WTC11 (cell line): ENCODE measurements around the gene PCDH10. TPM values are rescaled to one million over a fixed set of nuclear protein-coding genes. Genes with fewer than 3 reads are reported as not detected.
A peak's percentile ranks its signal among the peaks of the same experiment; 100 is the strongest.

ENCODE experiments used
- CBFB ChIP-seq: sonication (generic); formaldehyde crosslinking; IDR thresholded peaks from 2 replicates; pipeline ENCODE4 v1.8.1; 2022; ENCODE audit warnings: mild to moderate bottlenecking, low read depth, missing genetic modification reagents
- CREB1 ChIP-seq: sonication (generic); formaldehyde crosslinking; IDR thresholded peaks from 2 replicates; pipeline ENCODE4 v1.8.0; 2023; ENCODE audit warnings: mild to moderate bottlenecking, missing genetic modification reagents
- CREM ChIP-seq: sonication (generic); formaldehyde crosslinking; IDR thresholded peaks from 2 replicates; pipeline ENCODE4 v1.8.1; 2022; ENCODE audit warnings: mild to moderate bottlenecking, missing genetic modification reagents, moderate library complexity
- GABPB1 ChIP-seq: sonication (generic); formaldehyde crosslinking; IDR thresholded peaks from 2 replicates; pipeline ENCODE4 v1.8.1; 2023; ENCODE audit warnings: mild to moderate bottlenecking, missing genetic modification reagents
- GRHL2 ChIP-seq: fragments of 250-450 bp; sonication (Bioruptor Pico); IDR thresholded peaks from 2 replicates; pipeline ENCODE4 v1.8.0; 2022; ENCODE audit warnings: mild to moderate bottlenecking, moderate library complexity; ENCODE audit not compliant: insufficient replicate concordance, severe bottlenecking
- IRF2 ChIP-seq: sonication (generic); formaldehyde crosslinking; IDR thresholded peaks from 2 replicates; pipeline ENCODE4 v1.8.0; 2022; ENCODE audit warnings: low read depth, missing genetic modification reagents, borderline replicate concordance
- MYBL2 ChIP-seq: sonication (generic); formaldehyde crosslinking; IDR thresholded peaks from 2 replicates; pipeline ENCODE4 v1.8.1; 2023; ENCODE audit warnings: mild to moderate bottlenecking, moderate library complexity, missing genetic modification reagents
- OVOL2 ChIP-seq: fragments of 250-450 bp; sonication (Bioruptor Pico); IDR thresholded peaks from 2 replicates; pipeline ENCODE4 v1.9.0; 2021; ENCODE audit warnings: mild to moderate bottlenecking, borderline replicate concordance
- RELA ChIP-seq: sonication (generic); formaldehyde crosslinking; IDR thresholded peaks from 2 replicates; pipeline ENCODE4 v1.8.1; 2022; ENCODE audit warnings: missing genetic modification reagents, mild to moderate bottlenecking, borderline replicate concordance
- RORB ChIP-seq: fragments of 250-450 bp; sonication (Bioruptor Pico); IDR thresholded peaks from 2 replicates; pipeline ENCODE4 v1.9.0; 2021; ENCODE audit warnings: mild to moderate bottlenecking
- SP1 ChIP-seq: sonication (generic); formaldehyde crosslinking; conservative IDR thresholded peaks from 2 replicates; pipeline ENCODE4 v1.8.1; 2022; ENCODE audit warnings: missing genetic modification reagents
- ZNF263 ChIP-seq: sonication (generic); formaldehyde crosslinking; IDR thresholded peaks from 2 replicates; pipeline ENCODE4 v1.8.1; 2022; ENCODE audit warnings: low read depth, mild to moderate bottlenecking, moderate library complexity, missing genetic modification reagents
- ZNF317 ChIP-seq: sonication (generic); formaldehyde crosslinking; IDR thresholded peaks from 2 replicates; pipeline ENCODE4 v1.8.1; 2023; ENCODE audit warnings: low read depth, mild to moderate bottlenecking, moderate library complexity, missing genetic modification reagents, borderline replicate concordance
- total RNA-seq: library from RNA; stranded (reverse); gene quantifications from 3 replicates; pipeline ENCODE4 v1.2.3, GENCODE V29; 2021
- TF ChIP-seq, protein P1 (sequence below): sonication (generic); formaldehyde crosslinking; IDR thresholded peaks from 2 replicates; pipeline ENCODE4 v1.8.1; 2022; ENCODE audit warnings: mild to moderate bottlenecking, missing genetic modification reagents, moderate library complexity, borderline replicate concordance
- TF ChIP-seq, protein P2 (sequence below): sonication (generic); formaldehyde crosslinking; IDR thresholded peaks from 2 replicates; pipeline ENCODE4 v1.8.1; 2022; ENCODE audit warnings: low read depth, mild to moderate bottlenecking, moderate library complexity, missing genetic modification reagents, borderline replicate concordance
- TF ChIP-seq, protein P3 (sequence below): sonication (generic); formaldehyde crosslinking; IDR thresholded peaks from 2 replicates; pipeline ENCODE4 v1.8.0; 2023; ENCODE audit warnings: missing genetic modification reagents
- TF ChIP-seq, protein P4 (sequence below): fragments of 250-450 bp; sonication (Bioruptor Pico); conservative IDR thresholded peaks from 2 replicates; pipeline ENCODE4 v1.9.0; 2021; ENCODE audit warnings: mild to moderate bottlenecking
- TF ChIP-seq, protein P5 (sequence below): sonication (generic); formaldehyde crosslinking; IDR thresholded peaks from 2 replicates; pipeline ENCODE4 v1.8.1; 2023; ENCODE audit warnings: mild to moderate bottlenecking, missing genetic modification reagents, borderline replicate concordance
- TF ChIP-seq, protein P6 (sequence below): sonication (generic); formaldehyde crosslinking; IDR thresholded peaks from 2 replicates; pipeline ENCODE4 v1.8.0; 2022; ENCODE audit warnings: missing genetic modification reagents
- TF ChIP-seq, protein P7 (sequence below): sonication (generic); formaldehyde crosslinking; IDR thresholded peaks from 2 replicates; pipeline ENCODE4 v1.8.0; 2023; ENCODE audit warnings: missing genetic modification reagents, mild to moderate bottlenecking, borderline replicate concordance

PCDH10 gene
- total RNA-seq, 1 experiment from 2014 or later, result 7.8 TPM

DNA sequence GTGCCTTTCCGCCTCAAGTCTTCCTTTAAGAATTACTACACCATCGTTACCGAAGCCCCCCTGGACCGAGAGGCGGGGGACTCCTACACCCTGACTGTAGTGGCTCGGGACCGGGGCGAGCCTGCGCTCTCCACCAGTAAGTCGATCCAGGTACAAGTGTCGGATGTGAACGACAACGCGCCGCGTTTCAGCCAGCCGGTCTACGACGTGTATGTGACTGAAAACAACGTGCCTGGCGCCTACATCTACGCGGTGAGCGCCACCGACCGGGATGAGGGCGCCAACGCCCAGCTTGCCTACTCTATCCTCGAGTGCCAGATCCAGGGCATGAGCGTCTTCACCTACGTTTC, 2.2 kb downstream of the PCDH10 start (continued):
- TF ChIP-seq GRHL2 (CRISPR knock-in tag), result no peak
- TF ChIP-seq GABPB1, result no peak
- TF ChIP-seq IRF2 (CRISPR knock-in tag), result no peak
- no peak for TF ChIP-seq OVOL2 (CRISPR knock-in tag)
- TF ChIP-seq, protein P1, sequence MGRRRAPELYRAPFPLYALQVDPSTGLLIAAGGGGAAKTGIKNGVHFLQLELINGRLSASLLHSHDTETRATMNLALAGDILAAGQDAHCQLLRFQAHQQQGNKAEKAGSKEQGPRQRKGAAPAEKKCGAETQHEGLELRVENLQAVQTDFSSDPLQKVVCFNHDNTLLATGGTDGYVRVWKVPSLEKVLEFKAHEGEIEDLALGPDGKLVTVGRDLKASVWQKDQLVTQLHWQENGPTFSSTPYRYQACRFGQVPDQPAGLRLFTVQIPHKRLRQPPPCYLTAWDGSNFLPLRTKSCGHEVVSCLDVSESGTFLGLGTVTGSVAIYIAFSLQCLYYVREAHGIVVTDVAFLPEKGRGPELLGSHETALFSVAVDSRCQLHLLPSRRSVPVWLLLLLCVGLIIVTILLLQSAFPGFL, result no peak
- TF ChIP-seq SP1, result no peak
- TF ChIP-seq, protein P2, sequence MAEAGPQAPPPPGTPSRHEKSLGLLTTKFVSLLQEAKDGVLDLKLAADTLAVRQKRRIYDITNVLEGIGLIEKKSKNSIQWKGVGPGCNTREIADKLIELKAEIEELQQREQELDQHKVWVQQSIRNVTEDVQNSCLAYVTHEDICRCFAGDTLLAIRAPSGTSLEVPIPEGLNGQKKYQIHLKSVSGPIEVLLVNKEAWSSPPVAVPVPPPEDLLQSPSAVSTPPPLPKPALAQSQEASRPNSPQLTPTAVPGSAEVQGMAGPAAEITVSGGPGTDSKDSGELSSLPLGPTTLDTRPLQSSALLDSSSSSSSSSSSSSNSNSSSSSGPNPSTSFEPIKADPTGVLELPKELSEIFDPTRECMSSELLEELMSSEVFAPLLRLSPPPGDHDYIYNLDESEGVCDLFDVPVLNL (CRISPR knock-in tag), result no peak
- no peak for TF ChIP-seq CREB1
- TF ChIP-seq, protein P3, sequence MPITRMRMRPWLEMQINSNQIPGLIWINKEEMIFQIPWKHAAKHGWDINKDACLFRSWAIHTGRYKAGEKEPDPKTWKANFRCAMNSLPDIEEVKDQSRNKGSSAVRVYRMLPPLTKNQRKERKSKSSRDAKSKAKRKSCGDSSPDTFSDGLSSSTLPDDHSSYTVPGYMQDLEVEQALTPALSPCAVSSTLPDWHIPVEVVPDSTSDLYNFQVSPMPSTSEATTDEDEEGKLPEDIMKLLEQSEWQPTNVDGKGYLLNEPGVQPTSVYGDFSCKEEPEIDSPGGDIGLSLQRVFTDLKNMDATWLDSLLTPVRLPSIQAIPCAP (CRISPR knock-in tag), result no peak
- TF ChIP-seq RELA, result no peak
- TF ChIP-seq, protein P4, sequence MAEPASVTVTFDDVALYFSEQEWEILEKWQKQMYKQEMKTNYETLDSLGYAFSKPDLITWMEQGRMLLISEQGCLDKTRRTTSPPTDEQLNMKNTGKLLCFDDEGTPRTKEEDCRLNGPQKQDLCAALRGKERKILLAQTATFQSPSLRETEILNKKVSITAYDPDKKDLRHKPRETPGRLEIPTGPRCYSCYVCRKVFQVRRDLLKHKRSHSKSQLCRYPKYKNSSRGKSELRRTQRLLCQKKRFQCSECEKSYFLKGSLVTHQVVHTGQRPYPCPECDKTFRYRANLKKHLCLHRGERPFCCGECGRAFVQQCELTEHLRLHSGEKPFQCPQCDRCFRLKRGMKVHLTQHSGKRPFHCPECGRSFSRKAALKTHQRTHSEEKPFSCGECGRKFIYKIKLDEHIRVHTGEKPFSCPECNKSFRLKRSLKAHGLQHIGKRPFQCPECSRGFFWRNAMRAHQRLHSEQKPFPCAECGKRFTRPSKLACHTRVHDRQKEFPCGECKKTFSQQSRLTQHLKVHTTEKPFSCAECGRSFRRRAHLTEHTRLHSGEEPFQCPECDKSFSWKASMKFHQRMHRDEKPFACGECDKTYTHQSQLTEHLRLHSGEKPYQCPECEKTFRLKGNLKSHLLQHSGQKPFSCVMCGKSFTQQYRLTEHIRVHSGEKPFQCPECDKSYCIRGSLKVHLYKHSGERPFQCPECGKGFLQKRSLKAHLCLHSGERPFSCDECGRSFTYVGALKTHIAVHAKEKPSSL (CRISPR knock-in tag), result no peak
- TF ChIP-seq, protein P5, sequence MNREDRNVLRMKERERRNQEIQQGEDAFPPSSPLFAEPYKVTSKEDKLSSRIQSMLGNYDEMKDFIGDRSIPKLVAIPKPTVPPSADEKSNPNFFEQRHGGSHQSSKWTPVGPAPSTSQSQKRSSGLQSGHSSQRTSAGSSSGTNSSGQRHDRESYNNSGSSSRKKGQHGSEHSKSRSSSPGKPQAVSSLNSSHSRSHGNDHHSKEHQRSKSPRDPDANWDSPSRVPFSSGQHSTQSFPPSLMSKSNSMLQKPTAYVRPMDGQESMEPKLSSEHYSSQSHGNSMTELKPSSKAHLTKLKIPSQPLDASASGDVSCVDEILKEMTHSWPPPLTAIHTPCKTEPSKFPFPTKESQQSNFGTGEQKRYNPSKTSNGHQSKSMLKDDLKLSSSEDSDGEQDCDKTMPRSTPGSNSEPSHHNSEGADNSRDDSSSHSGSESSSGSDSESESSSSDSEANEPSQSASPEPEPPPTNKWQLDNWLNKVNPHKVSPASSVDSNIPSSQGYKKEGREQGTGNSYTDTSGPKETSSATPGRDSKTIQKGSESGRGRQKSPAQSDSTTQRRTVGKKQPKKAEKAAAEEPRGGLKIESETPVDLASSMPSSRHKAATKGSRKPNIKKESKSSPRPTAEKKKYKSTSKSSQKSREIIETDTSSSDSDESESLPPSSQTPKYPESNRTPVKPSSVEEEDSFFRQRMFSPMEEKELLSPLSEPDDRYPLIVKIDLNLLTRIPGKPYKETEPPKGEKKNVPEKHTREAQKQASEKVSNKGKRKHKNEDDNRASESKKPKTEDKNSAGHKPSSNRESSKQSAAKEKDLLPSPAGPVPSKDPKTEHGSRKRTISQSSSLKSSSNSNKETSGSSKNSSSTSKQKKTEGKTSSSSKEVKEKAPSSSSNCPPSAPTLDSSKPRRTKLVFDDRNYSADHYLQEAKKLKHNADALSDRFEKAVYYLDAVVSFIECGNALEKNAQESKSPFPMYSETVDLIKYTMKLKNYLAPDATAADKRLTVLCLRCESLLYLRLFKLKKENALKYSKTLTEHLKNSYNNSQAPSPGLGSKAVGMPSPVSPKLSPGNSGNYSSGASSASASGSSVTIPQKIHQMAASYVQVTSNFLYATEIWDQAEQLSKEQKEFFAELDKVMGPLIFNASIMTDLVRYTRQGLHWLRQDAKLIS (CRISPR knock-in tag), result no peak
- TF ChIP-seq, protein P6, sequence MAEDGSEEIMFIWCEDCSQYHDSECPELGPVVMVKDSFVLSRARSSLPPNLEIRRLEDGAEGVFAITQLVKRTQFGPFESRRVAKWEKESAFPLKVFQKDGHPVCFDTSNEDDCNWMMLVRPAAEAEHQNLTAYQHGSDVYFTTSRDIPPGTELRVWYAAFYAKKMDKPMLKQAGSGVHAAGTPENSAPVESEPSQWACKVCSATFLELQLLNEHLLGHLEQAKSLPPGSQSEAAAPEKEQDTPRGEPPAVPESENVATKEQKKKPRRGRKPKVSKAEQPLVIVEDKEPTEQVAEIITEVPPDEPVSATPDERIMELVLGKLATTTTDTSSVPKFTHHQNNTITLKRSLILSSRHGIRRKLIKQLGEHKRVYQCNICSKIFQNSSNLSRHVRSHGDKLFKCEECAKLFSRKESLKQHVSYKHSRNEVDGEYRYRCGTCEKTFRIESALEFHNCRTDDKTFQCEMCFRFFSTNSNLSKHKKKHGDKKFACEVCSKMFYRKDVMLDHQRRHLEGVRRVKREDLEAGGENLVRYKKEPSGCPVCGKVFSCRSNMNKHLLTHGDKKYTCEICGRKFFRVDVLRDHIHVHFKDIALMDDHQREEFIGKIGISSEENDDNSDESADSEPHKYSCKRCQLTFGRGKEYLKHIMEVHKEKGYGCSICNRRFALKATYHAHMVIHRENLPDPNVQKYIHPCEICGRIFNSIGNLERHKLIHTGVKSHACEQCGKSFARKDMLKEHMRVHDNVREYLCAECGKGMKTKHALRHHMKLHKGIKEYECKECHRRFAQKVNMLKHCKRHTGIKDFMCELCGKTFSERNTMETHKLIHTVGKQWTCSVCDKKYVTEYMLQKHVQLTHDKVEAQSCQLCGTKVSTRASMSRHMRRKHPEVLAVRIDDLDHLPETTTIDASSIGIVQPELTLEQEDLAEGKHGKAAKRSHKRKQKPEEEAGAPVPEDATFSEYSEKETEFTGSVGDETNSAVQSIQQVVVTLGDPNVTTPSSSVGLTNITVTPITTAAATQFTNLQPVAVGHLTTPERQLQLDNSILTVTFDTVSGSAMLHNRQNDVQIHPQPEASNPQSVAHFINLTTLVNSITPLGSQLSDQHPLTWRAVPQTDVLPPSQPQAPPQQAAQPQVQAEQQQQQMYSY (CRISPR knock-in tag), result no peak
- no peak for TF ChIP-seq ZNF263 (CRISPR knock-in tag)
- TF ChIP-seq CBFB (CRISPR knock-in tag), result no peak
- TF ChIP-seq MYBL2 (CRISPR knock-in tag), result no peak
- TF ChIP-seq, protein P7, sequence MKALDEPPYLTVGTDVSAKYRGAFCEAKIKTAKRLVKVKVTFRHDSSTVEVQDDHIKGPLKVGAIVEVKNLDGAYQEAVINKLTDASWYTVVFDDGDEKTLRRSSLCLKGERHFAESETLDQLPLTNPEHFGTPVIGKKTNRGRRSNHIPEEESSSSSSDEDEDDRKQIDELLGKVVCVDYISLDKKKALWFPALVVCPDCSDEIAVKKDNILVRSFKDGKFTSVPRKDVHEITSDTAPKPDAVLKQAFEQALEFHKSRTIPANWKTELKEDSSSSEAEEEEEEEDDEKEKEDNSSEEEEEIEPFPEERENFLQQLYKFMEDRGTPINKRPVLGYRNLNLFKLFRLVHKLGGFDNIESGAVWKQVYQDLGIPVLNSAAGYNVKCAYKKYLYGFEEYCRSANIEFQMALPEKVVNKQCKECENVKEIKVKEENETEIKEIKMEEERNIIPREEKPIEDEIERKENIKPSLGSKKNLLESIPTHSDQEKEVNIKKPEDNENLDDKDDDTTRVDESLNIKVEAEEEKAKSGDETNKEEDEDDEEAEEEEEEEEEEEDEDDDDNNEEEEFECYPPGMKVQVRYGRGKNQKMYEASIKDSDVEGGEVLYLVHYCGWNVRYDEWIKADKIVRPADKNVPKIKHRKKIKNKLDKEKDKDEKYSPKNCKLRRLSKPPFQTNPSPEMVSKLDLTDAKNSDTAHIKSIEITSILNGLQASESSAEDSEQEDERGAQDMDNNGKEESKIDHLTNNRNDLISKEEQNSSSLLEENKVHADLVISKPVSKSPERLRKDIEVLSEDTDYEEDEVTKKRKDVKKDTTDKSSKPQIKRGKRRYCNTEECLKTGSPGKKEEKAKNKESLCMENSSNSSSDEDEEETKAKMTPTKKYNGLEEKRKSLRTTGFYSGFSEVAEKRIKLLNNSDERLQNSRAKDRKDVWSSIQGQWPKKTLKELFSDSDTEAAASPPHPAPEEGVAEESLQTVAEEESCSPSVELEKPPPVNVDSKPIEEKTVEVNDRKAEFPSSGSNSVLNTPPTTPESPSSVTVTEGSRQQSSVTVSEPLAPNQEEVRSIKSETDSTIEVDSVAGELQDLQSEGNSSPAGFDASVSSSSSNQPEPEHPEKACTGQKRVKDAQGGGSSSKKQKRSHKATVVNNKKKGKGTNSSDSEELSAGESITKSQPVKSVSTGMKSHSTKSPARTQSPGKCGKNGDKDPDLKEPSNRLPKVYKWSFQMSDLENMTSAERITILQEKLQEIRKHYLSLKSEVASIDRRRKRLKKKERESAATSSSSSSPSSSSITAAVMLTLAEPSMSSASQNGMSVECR (CRISPR knock-in tag), result 0 out of 2 replicates have a peak, but pooled peaks have one; percentile 58
- peak; percentile 41; the same call in 1 of the 2 replicates for TF ChIP-seq CREM (CRISPR knock-in tag)
- TF ChIP-seq ZNF317 (CRISPR knock-in tag), result no peak
- TF ChIP-seq RORB, result no peak
